ENCODE data around the gene ZNF75A.

- TF ChIP-seq TFAM (CRISPR knock-in tag; conservative IDR thresholded peaks at IDR 0.05) (no peak), ETV5 (CRISPR knock-in tag; IDR thresholded peaks at IDR 0.05; ENCODE audit: low read depth) (no peak), ELF4 (CRISPR knock-in tag; IDR thresholded peaks at IDR 0.05) (no peak), BHLHE40 (IDR thresholded peaks at IDR 0.05; ENCODE audit: low read length) (no peak), EGR1 (conservative IDR thresholded peaks at IDR 0.05) (no peak), JUND (IDR thresholded peaks at IDR 0.05; ENCODE audit: borderline replicate concordance, low read depth, low read length) (no peak), JUND (tag; IDR thresholded peaks at IDR 0.05; ENCODE audit: borderline replicate concordance, low read depth, low read length) (no peak), ZZZ3 (IDR thresholded peaks at IDR 0.05) (no peak), HOXB6 (CRISPR knock-in tag; IDR thresholded peaks at IDR 0.05; ENCODE audit: borderline replicate concordance) (no peak), CC2D1A (IDR thresholded peaks at IDR 0.05) (no peak)
These were observed 48.3 kb upstream of the ZNF75A start for GRCh38 chr16:3256866-3257465.
